Neuronal stem cell (in vitro differentiated cells): ENCODE results near the gene SMS.
"Not testable (repeated sequence)": the region's sequence is repeated elsewhere in the genome, so short reads cannot be mapped to it uniquely, and the experiment has no call there.

Source experiments
- DNase-seq: peaks from one replicate; pipeline ENCODE4 v3.0.0-alpha.2; 2013; ENCODE audit warnings: low spot score
- H2AFZ ChIP-seq: one replicate; pipeline ENCODE4 v1.6.1; 2013; ENCODE audit warnings: mild to moderate bottlenecking, low read length, inconsistent platforms
- H2AK5ac ChIP-seq: 2 replicates; pipeline ENCODE4 v1.6.1; 2013; ENCODE audit warnings: low read depth, mild to moderate bottlenecking, inconsistent platforms, low read length, moderate library complexity, mixed read lengths
- H2BK120ac ChIP-seq: 2 replicates; pipeline ENCODE4 v1.6.1; 2013; ENCODE audit warnings: low read depth, mild to moderate bottlenecking, inconsistent platforms, low read length, moderate library complexity, mixed read lengths
- H2BK12ac ChIP-seq: one replicate; pipeline ENCODE4 v1.6.1; 2013; ENCODE audit warnings: low read length, inconsistent platforms
- H2BK15ac ChIP-seq: 2 replicates; pipeline ENCODE4 v1.6.1; 2013; ENCODE audit warnings: mild to moderate bottlenecking, low read length, inconsistent platforms, mixed read lengths
- H2BK5ac ChIP-seq: one replicate; pipeline ENCODE4 v1.6.1; 2013; ENCODE audit warnings: inconsistent platforms, mild to moderate bottlenecking, low read length, moderate library complexity
- H3K14ac ChIP-seq: one replicate; pipeline ENCODE4 v1.6.1; 2013; ENCODE audit warnings: low read length, inconsistent platforms
- H3K18ac ChIP-seq: 2 replicates; pipeline ENCODE4 v1.6.1; 2013; ENCODE audit warnings: low read length, inconsistent platforms
- H3K23ac ChIP-seq: 2 replicates; pipeline ENCODE4 v1.6.1; 2013; ENCODE audit warnings: low read depth, mild to moderate bottlenecking, mixed read lengths, low read length, inconsistent platforms; ENCODE audit not compliant: poor library complexity
- H3K27ac ChIP-seq: replicated peaks from 3 replicates; pipeline ENCODE4 v1.5.1; 2013; ENCODE audit warnings: low read length, inconsistent platforms
- H3K27me3 ChIP-seq, 3 experiments: 2 replicates each; pipeline ENCODE4 v1.6.1; 2013; ENCODE audit warnings: low read length in 3 of 3, mild to moderate bottlenecking in 2 of 3, inconsistent platforms in 1 of 3, low read depth in 1 of 3, mixed read lengths in 1 of 3, moderate library complexity in 1 of 3; ENCODE audit not compliant: control insufficient read depth in 3 of 3, insufficient read depth in 3 of 3
- H3K36me3 ChIP-seq, 2 donors: replicated peaks in 1 of 2; 2 replicates each; pipeline ENCODE4 v1.6.1; 2013; ENCODE audit warnings: low read length in 2 of 2; ENCODE audit not compliant: control insufficient read depth in 2 of 2, insufficient read depth in 2 of 2
- H3K4ac ChIP-seq: 2 replicates; pipeline ENCODE4 v1.6.1; 2013; ENCODE audit warnings: inconsistent platforms, mild to moderate bottlenecking, low read length, moderate library complexity
- H3K4me1 ChIP-seq, 2 donors: 1 replicate in 1 of 2; 2 replicates in 1 of 2; pipeline ENCODE4 v1.6.1; 2013; ENCODE audit warnings: low read length in 2 of 2, low read depth in 1 of 2; ENCODE audit not compliant: control insufficient read depth in 2 of 2, insufficient read depth in 1 of 2
- H3K4me2 ChIP-seq: one replicate; pipeline ENCODE4 v1.6.1; 2013; ENCODE audit warnings: mild to moderate bottlenecking, low read length, inconsistent platforms; ENCODE audit not compliant: insufficient read depth, poor library complexity, severe bottlenecking
- H3K4me3 ChIP-seq, 2 donors: 2 replicates each; pipeline ENCODE4 v1.5.1; 2013; ENCODE audit warnings: low read length in 2 of 2, mild to moderate bottlenecking in 2 of 2, inconsistent platforms in 1 of 2, moderate library complexity in 1 of 2
- H3K79me1 ChIP-seq: one replicate; pipeline ENCODE4 v1.6.1; 2013; ENCODE audit warnings: low read depth, mild to moderate bottlenecking, inconsistent platforms, low read length, moderate library complexity
- H3K9ac ChIP-seq: one replicate; pipeline ENCODE4 v1.6.1; 2013; ENCODE audit warnings: mild to moderate bottlenecking, low read depth, low read length, inconsistent platforms; ENCODE audit not compliant: poor library complexity
- H3K9me3 ChIP-seq, 2 donors: replicated peaks in 1 of 2; 2 replicates each; pipeline versions ENCODE3 to v1.6.1; 2013; ENCODE audit warnings: low read length in 2 of 2, mild to moderate bottlenecking in 2 of 2, inconsistent platforms in 1 of 2, low read depth in 1 of 2, mixed read lengths in 1 of 2, moderate library complexity in 1 of 2; ENCODE audit not compliant: control insufficient read depth in 2 of 2, insufficient read depth in 1 of 2
- H4K8ac ChIP-seq: one replicate; pipeline ENCODE4 v1.6.1; 2013; ENCODE audit warnings: low read depth, mild to moderate bottlenecking, inconsistent platforms, low read length, moderate library complexity
- H4K91ac ChIP-seq: one replicate; pipeline ENCODE4 v1.6.1; 2013; ENCODE audit warnings: low read length, low read depth, mild to moderate bottlenecking, inconsistent platforms; ENCODE audit not compliant: poor library complexity
- WGBS, 2 donors: extraction: QIAGEN DNeasy Blood & Tissue Kit; methylation state at CpG; one replicate each; pipeline ENCODE4 v1.1.7; 2013; ENCODE audit warnings: missing lambda C conversion rate in 2 of 2, mixed read lengths in 1 of 2; ENCODE audit not compliant: insufficient read length in 2 of 2, insufficient replicate concordance in 1 of 2; ENCODE audit errors: extremely low coverage in 2 of 2; 5-methylcytosine and 5-hydroxymethylcytosine counted together

The SMS gene

DNA sequence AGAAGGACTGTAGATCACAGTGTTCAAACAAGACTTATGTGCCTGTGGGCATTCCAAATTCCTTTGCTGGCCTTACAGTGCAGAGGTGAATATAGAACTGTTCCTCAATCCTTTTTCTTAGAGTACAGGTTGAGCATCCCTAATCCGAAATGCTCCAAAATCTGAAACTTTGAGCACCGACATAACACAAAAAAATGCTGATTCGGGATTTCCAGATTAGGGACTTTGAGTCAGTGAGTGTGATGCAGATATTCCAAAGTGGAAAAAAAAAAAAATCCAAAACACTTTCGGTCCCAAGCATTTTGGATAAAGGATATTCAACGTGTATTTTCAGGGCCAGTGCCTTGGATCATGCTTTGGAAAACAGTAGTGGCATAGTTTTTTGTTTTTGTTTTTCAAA, 9.2 kb downstream of the SMS start:
- no peak overlapping the region for H3K23ac ChIP-seq
- no peak overlapping the region for H2BK120ac ChIP-seq
- no peak overlapping the region for H3K18ac ChIP-seq
- H3K4me2 ChIP-seq, result no peak overlapping the region
- no peak for DNase-seq
- no peak overlapping the region for H3K14ac ChIP-seq
- H3K79me1 ChIP-seq, result peaks cover under 1% of the 10 kb centered on the region
- no CpG with 5 or more reads among the region's 5 CpGs for WGBS, 2 donors
- no peak overlapping the region for H2AK5ac ChIP-seq
- peaks cover 5 to 15% of the 10 kb centered on the region in 2 donors for H3K4me1 ChIP-seq
- no peaks in the 10 kb centered on the region for H3K27me3 ChIP-seq
- H3K4ac ChIP-seq, result no peak overlapping the region
- H3K27ac ChIP-seq, result no peak overlapping the region
- no peaks in the 10 kb centered on the region for H3K9me3 ChIP-seq
- H2BK5ac ChIP-seq, result no peak overlapping the region
- H3K4me3 ChIP-seq, result no peak overlapping the region
- peaks cover 0 to 20% of the 10 kb centered on the region in 2 donors for H3K36me3 ChIP-seq
- H3K9ac ChIP-seq, result no peak overlapping the region
- no peak overlapping the region for H2BK12ac ChIP-seq
- H4K91ac ChIP-seq, result no peak overlapping the region
- H2BK15ac ChIP-seq, result no peak overlapping the region
- no peak overlapping the region for H4K8ac ChIP-seq
- H2AFZ ChIP-seq, result no peak overlapping the region

DNA sequence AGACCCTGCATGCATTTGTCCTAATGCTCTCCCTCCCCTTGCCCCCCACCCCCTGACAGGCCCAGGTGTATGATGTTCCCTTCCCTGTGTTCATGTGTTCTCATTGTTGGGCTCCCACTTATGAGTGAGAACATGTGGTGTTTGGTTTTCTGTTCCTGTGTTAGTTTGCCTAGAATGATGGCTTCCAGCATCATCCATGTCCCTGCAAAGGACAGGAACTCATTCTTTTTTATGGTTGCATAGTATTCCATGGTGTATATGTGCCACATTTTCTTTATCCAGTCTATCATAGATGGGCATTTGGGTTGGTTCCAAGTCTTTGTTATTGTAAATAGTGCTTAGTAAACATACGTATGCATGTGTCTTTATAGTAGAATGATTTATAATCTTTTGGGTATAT, 10.0 kb downstream of the SMS start:
- H2BK15ac ChIP-seq, H3K4ac ChIP-seq, H3K27ac ChIP-seq, H3K4me3 ChIP-seq, H3K27me3 ChIP-seq, H3K14ac ChIP-seq, H3K79me1 ChIP-seq, H2BK120ac ChIP-seq, H3K23ac ChIP-seq, H2AFZ ChIP-seq, H3K9me3 ChIP-seq, DNase-seq, H2BK5ac ChIP-seq, H2BK12ac ChIP-seq, H4K91ac ChIP-seq, H3K18ac ChIP-seq, H2AK5ac ChIP-seq, H3K9ac ChIP-seq, H3K4me2 ChIP-seq, H4K8ac ChIP-seq: not testable (repeated sequence)
- H3K4me1 ChIP-seq, result peaks cover 5 to 15% of the 10 kb centered on the region in 2 donors
- no CpG with 5 or more reads among the region's 1 CpG for WGBS, 2 donors
- H3K36me3 ChIP-seq, result peaks cover 0 to 22% of the 10 kb centered on the region in 2 donors

DNA sequence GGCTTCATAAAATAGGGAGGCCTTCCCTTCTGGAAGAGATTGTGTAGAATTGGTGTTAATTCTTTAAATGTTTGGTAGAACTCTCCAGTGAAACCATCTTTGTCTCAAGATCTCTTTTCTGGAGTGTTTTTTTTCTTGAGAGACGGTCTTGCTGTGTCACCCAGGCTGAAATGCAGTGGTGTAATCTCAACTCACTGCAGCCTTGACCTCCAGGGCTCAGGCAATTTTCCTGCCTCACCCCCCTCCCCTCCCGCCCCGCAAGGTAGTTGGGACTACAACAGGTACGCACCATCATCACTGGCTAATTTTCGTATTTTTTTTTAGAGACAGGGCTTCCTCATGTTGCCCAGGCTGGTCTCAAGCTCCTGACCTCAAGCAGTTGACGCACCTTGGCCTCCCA, 12.1 kb downstream of the SMS start:
- Histone ChIP-seq H2BK5ac (no peak overlapping the region), H3K4me1 (no peaks in the 10 kb centered on the region), H3K14ac (no peak overlapping the region), H3K4me3 (no peak overlapping the region), H3K27ac (no peak overlapping the region), H2AFZ (no peak overlapping the region), H2BK15ac (no peak overlapping the region), H2BK12ac (no peak overlapping the region), H3K36me3 (peaks cover 0 to 34% of the 10 kb centered on the region in 2 donors), H3K18ac (no peak overlapping the region), H3K9me3 (peaks cover 0 to 4% of the 10 kb centered on the region in 2 donors), H4K91ac (no peak overlapping the region), H3K23ac (no peak overlapping the region), H3K27me3 (no peaks in the 10 kb centered on the region), H2AK5ac (no peak overlapping the region), H3K9ac (no peak overlapping the region), H2BK120ac (no peak overlapping the region), H3K79me1 (peaks cover 5% of the 10 kb centered on the region), H4K8ac (no peak overlapping the region), H3K4ac (no peak overlapping the region), H3K4me2 (no peak overlapping the region)
- DNase-seq, result no peak
- no CpG with 5 or more reads among the region's 6 CpGs for WGBS, 2 donors

DNA sequence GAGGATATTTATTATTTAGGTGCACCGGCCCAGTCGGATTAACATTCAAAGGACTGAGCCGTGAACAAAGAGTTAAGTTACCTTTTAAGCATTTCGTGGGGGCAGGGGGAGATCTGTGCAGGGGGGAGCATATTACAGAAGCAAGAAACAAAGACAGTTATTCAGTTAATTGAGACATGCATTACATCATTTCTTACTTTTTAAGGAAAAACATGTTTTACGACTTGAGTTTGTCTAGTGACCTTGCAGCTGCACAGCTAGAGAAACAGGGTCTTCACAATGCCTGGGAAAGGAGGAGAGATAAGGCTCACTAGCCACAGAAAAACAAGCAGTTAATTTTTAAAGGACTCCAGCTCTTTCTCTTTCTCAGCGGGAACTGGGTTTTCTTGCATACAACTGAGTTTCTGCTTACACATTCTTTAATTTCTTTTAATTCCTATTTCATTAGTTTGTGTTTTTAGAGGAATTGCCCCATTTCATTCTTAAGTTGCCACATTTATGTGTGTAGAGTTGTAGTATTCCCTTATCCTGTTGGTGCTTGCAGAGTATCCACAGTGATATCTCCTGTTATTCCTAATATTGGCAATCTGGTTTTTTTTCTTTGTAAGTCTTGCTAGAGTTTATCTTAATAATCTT, 12.8 kb downstream of the SMS start:
- not testable (repeated sequence) for H4K91ac ChIP-seq, H3K23ac ChIP-seq, H3K14ac ChIP-seq, H3K4me2 ChIP-seq, H3K4ac ChIP-seq, H2BK120ac ChIP-seq, H3K9me3 ChIP-seq, H2BK12ac ChIP-seq, H4K8ac ChIP-seq, H2BK5ac ChIP-seq, H3K27me3 ChIP-seq, H3K4me3 ChIP-seq, H2BK15ac ChIP-seq, H3K18ac ChIP-seq, DNase-seq, H2AK5ac ChIP-seq, H2AFZ ChIP-seq, H3K27ac ChIP-seq, H3K4me1 ChIP-seq, H3K79me1 ChIP-seq, H3K9ac ChIP-seq
- no CpG with 5 or more reads among the region's 6 CpGs for WGBS, 2 donors
- H3K36me3 ChIP-seq, result peaks cover 0 to 34% of the 10 kb centered on the region in 2 donors
